BLaER1 treated with 17β-estradiol and CSF1 and Interleukin-3, amounts not matched to agents 10 nM and 100 nM (cell line): ENCODE results near the gene HLA-E.
A peak's percentile ranks its signal among the peaks of the same experiment; 100 is the strongest.

Experiments used
- H3K27ac ChIP-seq, 11 experiments: shearing (Covaris generic); formaldehyde crosslinking; 2 replicates each; pipeline ENCODE4 v1.8.1; 2022
- H3K27me3 ChIP-seq, 11 experiments: shearing (Covaris generic); formaldehyde crosslinking; 2 replicates each; pipeline ENCODE4 v1.8.1; 2022
- H3K36me3 ChIP-seq, 11 experiments: shearing (Covaris generic); formaldehyde crosslinking; 2 replicates each; pipeline ENCODE4 v1.8.1; 2022
- H3K4me1 ChIP-seq, 10 experiments: shearing (Covaris generic); formaldehyde crosslinking; 2 replicates each; pipeline ENCODE4 v1.8.1; 2022
- H3K4me2 ChIP-seq, 11 experiments: shearing (Covaris generic); formaldehyde crosslinking; 2 replicates each; pipeline ENCODE4 v1.8.1; 2022
- H3K4me3 ChIP-seq, 10 experiments: shearing (Covaris generic); formaldehyde crosslinking; 2 replicates each; pipeline ENCODE4 v1.8.1; 2022
- H3K9ac ChIP-seq, 11 experiments: shearing (Covaris generic); formaldehyde crosslinking; 2 replicates each; pipeline ENCODE4 v1.8.1; 2022
- H3K9me3 ChIP-seq, 11 experiments: shearing (Covaris generic); formaldehyde crosslinking; replicated peaks in 1 of 11; 2 replicates each; pipeline ENCODE4 v1.8.1; 2022
- H4K20me1 ChIP-seq, 11 experiments: shearing (Covaris generic); formaldehyde crosslinking; 2 replicates each; pipeline ENCODE4 v1.8.1; 2022
- Cebpa-rat ChIP-seq, 11 experiments: shearing (Covaris generic); IDR thresholded peaks; 2 replicates each; pipeline ENCODE4 v1.8.1; 2022

HLA-E gene

GRCh38 chr6:30452736-30453507 is 36.4 kb upstream of the HLA-E start:
- peaks cover 89 to 98% (median 94%) of the 10 kb centered on the region in 11 experiments for H3K27me3 ChIP-seq
- peak overlapping the region in 2 of 10 experiments; percentile 10 to 11; a peak in 2 of 20 replicates for H3K4me3 ChIP-seq
- no peak overlapping the region for H3K9ac ChIP-seq
- no peaks in the 10 kb centered on the region for H3K36me3 ChIP-seq
- peaks cover 0 to 12% (median 3%) of the 10 kb centered on the region in 11 experiments; a peak in 10 of 22 replicates for H3K9me3 ChIP-seq
- H3K4me2 ChIP-seq = peak overlapping the region; percentile 15 to 99 (median 93); a peak in 20 of 22 replicates
- peaks cover 22 to 72% (median 38%) of the 10 kb centered on the region in 11 experiments; a peak in 21 of 22 replicates for H4K20me1 ChIP-seq
- H3K27ac ChIP-seq = no peak overlapping the region
- peaks cover 35 to 44% (median 41%) of the 10 kb centered on the region in 10 experiments for H3K4me1 ChIP-seq
- no peak for TF ChIP-seq Cebpa-rat (IDR thresholded peaks at IDR 0.05)

GRCh38 chr6:30453508-30454116 is 35.7 kb upstream of the HLA-E start:
- H3K4me2 ChIP-seq = peak overlapping the region; percentile 11 to 97 (median 39); a peak in 13 of 22 replicates
- TF ChIP-seq Cebpa-rat (IDR thresholded peaks at IDR 0.05) = no peak
- 0 out of 22 replicates have a peak, but pooled peaks cover 0 to 5% (median 0%) of the 10 kb centered on the region in 11 experiments for H3K36me3 ChIP-seq
- H3K4me1 ChIP-seq = peaks cover 35 to 44% (median 41%) of the 10 kb centered on the region in 10 experiments
- no peak overlapping the region for H3K27ac ChIP-seq
- H3K4me3 ChIP-seq = no peak overlapping the region; a peak in 1 of 20 replicates
- H3K27me3 ChIP-seq = peaks cover 89 to 98% (median 94%) of the 10 kb centered on the region in 11 experiments
- H3K9me3 ChIP-seq = peaks cover 4 to 19% (median 10%) of the 10 kb centered on the region in 11 experiments
- H3K9ac ChIP-seq = no peak overlapping the region
- peaks cover 22 to 65% (median 38%) of the 10 kb centered on the region in 11 experiments; a peak in 21 of 22 replicates for H4K20me1 ChIP-seq

DNA sequence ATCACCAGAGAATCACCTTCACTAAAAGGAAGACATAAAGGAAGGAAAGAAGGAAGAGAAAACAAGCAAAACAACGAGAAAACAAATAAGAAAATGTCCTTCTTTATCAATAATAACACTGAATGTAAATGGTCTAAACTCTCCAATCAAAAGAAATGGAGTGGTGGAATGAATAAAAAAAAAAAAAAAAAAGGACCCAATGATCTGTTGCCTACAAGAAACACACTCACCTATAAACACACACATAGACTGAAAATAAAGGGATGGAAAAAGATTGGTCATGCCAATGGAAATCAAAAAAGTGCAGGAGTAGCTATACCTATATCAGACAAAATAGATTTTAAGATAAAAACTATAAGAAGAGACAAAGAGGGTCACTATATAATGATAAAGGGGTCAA is 30.2 kb upstream of the HLA-E start:
- H3K27me3 ChIP-seq = peaks cover 97 to 100% (median 100%) of the 10 kb centered on the region in 11 experiments
- peaks cover 31 to 48% (median 37%) of the 10 kb centered on the region in 11 experiments for H3K9me3 ChIP-seq
- H3K4me2 ChIP-seq = no peak overlapping the region
- H3K36me3 ChIP-seq = 0 out of 22 replicates have a peak, but pooled peaks cover 0 to 5% (median 0%) of the 10 kb centered on the region in 11 experiments
- H3K4me1 ChIP-seq = peaks cover 15 to 20% (median 17%) of the 10 kb centered on the region in 10 experiments
- H4K20me1 ChIP-seq = peaks cover 15 to 40% (median 23%) of the 10 kb centered on the region in 11 experiments; a peak in 21 of 22 replicates
- no peak overlapping the region for H3K9ac ChIP-seq
- no peak for TF ChIP-seq Cebpa-rat (IDR thresholded peaks at IDR 0.05)
- no peak overlapping the region for H3K4me3 ChIP-seq
- H3K27ac ChIP-seq = no peak overlapping the region

DNA sequence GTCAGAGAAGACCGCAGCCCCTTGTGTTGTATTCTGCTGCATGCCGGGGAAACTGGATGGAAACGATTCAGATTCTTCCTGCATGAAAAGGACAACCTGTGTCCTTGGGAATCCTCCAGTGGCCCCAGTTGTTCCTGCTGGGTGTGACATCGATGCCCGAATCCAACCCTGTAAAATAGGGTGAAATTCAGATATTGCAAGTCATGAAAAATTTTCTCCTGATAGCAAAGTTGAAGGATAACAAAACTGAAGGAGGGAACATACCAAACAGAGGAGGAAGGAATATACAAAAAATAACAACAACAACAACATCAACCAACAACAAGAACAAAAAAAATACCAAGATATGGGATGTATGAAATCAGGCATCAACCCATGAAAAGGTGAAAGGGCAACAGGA is 28.3 kb upstream of the HLA-E start:
- Histone ChIP-seq H3K4me1 (peaks cover 22 to 35% (median 27%) of the 10 kb centered on the region in 10 experiments), H3K4me3 (no peak overlapping the region), H4K20me1 (peaks cover 34 to 48% (median 42%) of the 10 kb centered on the region in 11 experiments; a peak in 21 of 22 replicates), H3K9me3 (peaks cover 31 to 48% (median 37%) of the 10 kb centered on the region in 11 experiments), H3K27me3 (peaks cover 97 to 100% (median 100%) of the 10 kb centered on the region in 11 experiments), H3K36me3 (0 out of 22 replicates have a peak, but pooled peaks cover 0 to 5% (median 0%) of the 10 kb centered on the region in 11 experiments), H3K4me2 (no peak overlapping the region), H3K27ac (no peak overlapping the region), H3K9ac (no peak overlapping the region)
- no peak for TF ChIP-seq Cebpa-rat (IDR thresholded peaks at IDR 0.05)

DNA sequence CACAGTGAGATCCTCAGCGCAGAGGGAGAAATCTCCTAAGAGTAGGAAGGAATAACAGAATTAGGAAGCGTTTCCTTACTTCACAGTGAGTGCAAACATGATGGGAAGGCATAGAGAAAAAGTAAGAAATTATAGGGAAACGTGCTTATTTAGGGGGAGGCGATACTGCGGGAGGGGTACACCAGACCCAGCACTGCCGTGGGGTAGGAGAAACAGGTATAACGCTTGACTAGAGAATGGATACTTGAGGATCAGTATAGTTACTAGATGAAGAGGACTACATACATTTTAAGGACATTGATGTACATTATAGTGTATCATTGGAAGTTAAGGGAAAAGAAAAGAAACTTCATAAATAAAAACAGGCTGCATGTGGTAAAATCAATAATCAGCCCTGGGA is 26.8 kb upstream of the HLA-E start:
- H3K27ac ChIP-seq = no peak overlapping the region
- H4K20me1 ChIP-seq = peaks cover 40 to 59% (median 56%) of the 10 kb centered on the region in 11 experiments; a peak in 21 of 22 replicates
- no peak overlapping the region; a peak in 1 of 20 replicates for H3K4me3 ChIP-seq
- TF ChIP-seq Cebpa-rat (IDR thresholded peaks at IDR 0.05) = no peak
- peaks cover 97 to 100% (median 100%) of the 10 kb centered on the region in 11 experiments for H3K27me3 ChIP-seq
- peaks cover 29 to 44% (median 37%) of the 10 kb centered on the region in 10 experiments for H3K4me1 ChIP-seq
- peaks cover 31 to 40% (median 38%) of the 10 kb centered on the region in 11 experiments for H3K9me3 ChIP-seq
- H3K4me2 ChIP-seq = peak overlapping the region in 6 of 11 experiments; percentile 78 to 92 (median 88); a peak in 9 of 22 replicates
- H3K36me3 ChIP-seq = 0 out of 22 replicates have a peak, but pooled peaks cover 0 to 5% (median 0%) of the 10 kb centered on the region in 11 experiments
- no peak overlapping the region for H3K9ac ChIP-seq

DNA sequence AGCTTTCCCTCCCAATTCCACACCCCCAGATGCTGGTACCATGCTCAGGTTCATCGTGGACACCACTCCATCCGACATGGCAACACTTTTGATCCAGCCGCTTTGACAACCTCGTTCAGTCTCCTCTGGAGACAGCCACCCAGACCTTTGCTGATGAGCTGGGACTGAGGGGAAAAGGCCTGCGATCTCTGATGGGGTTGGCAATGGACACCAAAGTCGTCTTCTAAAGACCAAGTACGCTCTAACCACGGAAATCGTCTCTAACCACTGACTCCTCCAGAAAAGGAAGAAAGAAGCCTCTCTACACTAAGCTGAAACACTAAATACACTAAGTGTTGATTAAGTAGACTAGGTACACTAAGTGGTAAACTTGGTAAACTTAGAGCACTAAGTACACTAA is 26.1 kb upstream of the HLA-E start:
- no peak overlapping the region for H3K9ac ChIP-seq
- TF ChIP-seq Cebpa-rat (IDR thresholded peaks at IDR 0.05) = no peak
- H3K4me3 ChIP-seq = peak overlapping the region in 2 of 10 experiments; percentile 14 to 50; a peak in 3 of 20 replicates
- 0 out of 22 replicates have a peak, but pooled peaks cover 0 to 4% (median 0%) of the 10 kb centered on the region in 11 experiments for H3K36me3 ChIP-seq
- H3K27me3 ChIP-seq = peaks cover 96 to 99% (median 99%) of the 10 kb centered on the region in 11 experiments
- H4K20me1 ChIP-seq = peaks cover 40 to 60% (median 56%) of the 10 kb centered on the region in 11 experiments; a peak in 21 of 22 replicates
- H3K4me2 ChIP-seq = peak overlapping the region; percentile 73 to 95 (median 88)
- no peak overlapping the region for H3K27ac ChIP-seq
- peaks cover 29 to 44% (median 37%) of the 10 kb centered on the region in 10 experiments for H3K4me1 ChIP-seq
- H3K9me3 ChIP-seq = peaks cover 30 to 37% (median 32%) of the 10 kb centered on the region in 11 experiments

DNA sequence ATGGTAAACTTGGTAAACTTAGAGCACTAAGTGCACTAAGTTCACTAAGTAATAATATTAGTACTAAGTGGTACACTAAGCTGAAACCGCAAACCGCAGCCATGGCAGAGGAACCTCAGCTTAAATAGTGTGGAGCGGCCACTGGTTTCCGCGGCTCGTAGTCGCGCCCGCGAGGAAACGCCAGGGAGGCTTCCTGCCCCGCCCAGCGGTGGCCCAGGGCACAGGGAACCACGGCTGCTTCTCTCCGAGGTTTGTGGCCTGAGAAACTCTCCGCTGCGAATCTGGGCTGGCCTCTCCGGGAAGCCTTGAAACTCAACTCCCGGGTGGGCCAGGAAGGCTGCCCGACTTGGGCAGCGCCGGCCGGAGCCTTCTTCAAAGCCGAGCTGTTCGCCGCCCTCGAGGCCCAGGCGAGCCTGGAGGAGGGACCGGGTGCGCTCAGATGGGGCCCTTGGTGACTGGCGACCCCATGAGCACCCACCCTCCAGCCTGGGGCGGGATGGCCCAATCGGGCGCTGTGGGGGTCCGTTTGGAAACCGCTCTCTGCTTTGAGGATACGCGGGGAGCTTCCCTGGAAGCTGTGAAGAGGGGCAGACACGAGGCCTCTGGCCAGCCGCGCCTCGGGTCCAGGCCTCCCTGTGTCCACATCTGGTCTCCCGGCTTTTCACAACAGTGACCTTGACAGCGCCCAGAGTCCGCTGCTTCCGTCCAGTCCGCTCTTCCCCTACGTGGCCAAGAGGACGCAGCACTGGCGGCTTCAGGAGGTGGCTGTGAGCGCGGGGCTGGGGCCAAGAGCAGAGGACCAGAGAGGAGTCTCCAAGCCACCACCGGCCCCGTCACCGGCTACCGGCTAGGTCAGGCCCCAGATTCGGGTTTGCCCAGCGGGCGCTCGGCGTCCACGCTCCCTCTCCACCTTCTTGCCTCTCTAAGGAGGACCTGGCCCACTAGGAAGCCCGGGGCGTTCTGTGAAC is 25.4 kb upstream of the HLA-E start:
- peak overlapping the region in 1 of 11 experiments; percentile 31; a peak in 2 of 22 replicates for H3K9ac ChIP-seq
- H3K36me3 ChIP-seq = no peaks in the 10 kb centered on the region
- peak overlapping the region in 9 of 10 experiments; percentile 14 to 50 (median 22); a peak in 14 of 20 replicates for H3K4me3 ChIP-seq
- TF ChIP-seq Cebpa-rat (IDR thresholded peaks at IDR 0.05) = no peak
- peaks cover 94 to 97% (median 97%) of the 10 kb centered on the region in 11 experiments for H3K27me3 ChIP-seq
- no peak overlapping the region for H3K27ac ChIP-seq
- peaks cover 29 to 44% (median 37%) of the 10 kb centered on the region in 10 experiments for H3K4me1 ChIP-seq
- H3K9me3 ChIP-seq = peaks cover 23 to 34% (median 28%) of the 10 kb centered on the region in 11 experiments
- H4K20me1 ChIP-seq = peaks cover 40 to 60% (median 56%) of the 10 kb centered on the region in 11 experiments; a peak in 21 of 22 replicates
- H3K4me2 ChIP-seq = peak overlapping the region; percentile 73 to 95 (median 88)
